Neural progenitor cell (in vitro differentiated cells): ENCODE results near the gene RNF148. TPM values are rescaled to one million over a fixed set of nuclear protein-coding genes. Genes with fewer than 3 reads are reported as not detected.

Experiments used
- DNase-seq: peaks from one replicate; pipeline ENCODE4 v3.0.0-alpha.2; 2016; ENCODE audit warnings: low spot score
- H2AFZ ChIP-seq: fragments of 200-600 bp; sonication (generic); replicated peaks from 2 replicates; pipeline ENCODE4 v1.6.1; 2016; ENCODE audit warnings: antibody characterized with exemption
- H3F3A ChIP-seq: fragments of 200-600 bp; sonication (generic); 2 replicates; pipeline ENCODE4 v1.6.1; 2016; ENCODE audit warnings: antibody characterized with exemption, low read depth
- H3K27ac ChIP-seq: fragments of 200-600 bp; sonication (generic); 2 replicates; pipeline ENCODE4 v1.5.1; 2016; ENCODE audit warnings: mild to moderate bottlenecking
- H3K27me3 ChIP-seq: fragments of 200-600 bp; sonication (generic); 2 replicates; pipeline ENCODE4 v1.6.1; 2016; ENCODE audit warnings: mild to moderate bottlenecking, moderate library complexity
- H3K36me3 ChIP-seq: fragments of 200-600 bp; sonication (generic); 2 replicates; pipeline ENCODE4 v1.5.1; 2016
- H3K4me1 ChIP-seq: fragments of 200-600 bp; sonication (generic); 2 replicates; pipeline ENCODE4 v1.6.1; 2016; ENCODE audit warnings: mixed run types
- H3K4me2 ChIP-seq: fragments of 200-600 bp; sonication (generic); 2 replicates; pipeline ENCODE4 v1.6.1; 2016
- H3K4me3 ChIP-seq: fragments of 200-600 bp; sonication (generic); 2 replicates; pipeline ENCODE4 v1.5.1; 2016
- H3K79me2 ChIP-seq: fragments of 200-600 bp; sonication (generic); 2 replicates; pipeline ENCODE4 v1.6.1; 2016; ENCODE audit warnings: low read depth
- H3K9ac ChIP-seq: fragments of 200-600 bp; sonication (generic); 2 replicates; pipeline ENCODE4 v1.6.1; 2016
- H3K9me3 ChIP-seq: fragments of 200-600 bp; sonication (generic); 2 replicates; pipeline ENCODE4 v1.5.1; 2016; ENCODE audit warnings: low read depth
- H4K20me1 ChIP-seq: fragments of 200-600 bp; sonication (generic); 2 replicates; pipeline ENCODE4 v1.6.1; 2016; ENCODE audit warnings: low read depth
- H3K27ac Mint-ChIP-seq: 3 replicates; pipeline ENCODE4 v1.8.0; 2021; ENCODE audit warnings: mixed read lengths
- H3K27me3 Mint-ChIP-seq: 2 replicates; pipeline ENCODE4 v1.8.0; 2022; ENCODE audit warnings: low read depth, mild to moderate bottlenecking, inconsistent platforms, moderate library complexity, mixed read lengths; ENCODE audit not compliant: insufficient read depth
- H3K36me3 Mint-ChIP-seq: 3 replicates; pipeline ENCODE4 v1.8.0; 2021; ENCODE audit warnings: mixed read lengths
- H3K4me1 Mint-ChIP-seq: 3 replicates; pipeline ENCODE4 v1.8.0; 2021; ENCODE audit warnings: mixed read lengths
- H3K4me3 Mint-ChIP-seq: 3 replicates; pipeline ENCODE4 v1.8.0; 2021; ENCODE audit warnings: mild to moderate bottlenecking, moderate library complexity, mixed read lengths
- H3K9me3 Mint-ChIP-seq: 3 replicates; pipeline ENCODE4 v1.8.0; 2020; ENCODE audit warnings: mixed read lengths
- CTCF ChIP-seq: fragments of 200-600 bp; sonication (generic); IDR thresholded peaks from 2 replicates; pipeline ENCODE4 v1.5.1; 2017; ENCODE audit warnings: antibody characterized with exemption, mild to moderate bottlenecking
- EZH2 ChIP-seq: fragments of 200-600 bp; sonication (generic); IDR thresholded peaks from 2 replicates; pipeline ENCODE4 v1.6.1; 2017; ENCODE audit warnings: antibody characterized with exemption, mild to moderate bottlenecking, moderate library complexity
- EZH2phosphoT487 ChIP-seq: fragments of 200-600 bp; sonication (generic); IDR thresholded peaks from 2 replicates; pipeline ENCODE4 v1.6.1; 2017; ENCODE audit warnings: antibody characterized with exemption
- total RNA-seq: library from RNA; depleted of rRNA; stranded (reverse); fragments of >200 nt; gene quantifications from 2 replicates; pipeline ENCODE4 v1.2.3, GENCODE V29; 2015; ENCODE audit warnings: low replicate concordance

Gene RNF148
- total RNA-seq, 1 donor from 2014 or later: 0.11 TPM

- no peak for TF ChIP-seq CTCF
- TF ChIP-seq EZH2: no peak
- TF ChIP-seq EZH2phosphoT487: no peak
- H2AFZ ChIP-seq: no peak overlapping the region
- H3F3A ChIP-seq: peaks cover 11% of the 10 kb centered on the region
- H3K4me3 Mint-ChIP-seq: no peak overlapping the region
- H3K4me1 ChIP-seq: no peaks in the 10 kb centered on the region
- no peaks in the 10 kb centered on the region for H3K79me2 ChIP-seq
- H3K36me3 ChIP-seq: no peaks in the 10 kb centered on the region
- no peaks in the 10 kb centered on the region for H3K9me3 ChIP-seq
- H4K20me1 ChIP-seq: no peaks in the 10 kb centered on the region
- H3K27ac ChIP-seq: no peak overlapping the region
- no peaks in the 10 kb centered on the region for H3K4me1 Mint-ChIP-seq
- H3K36me3 Mint-ChIP-seq: peaks cover 4% of the 10 kb centered on the region
- no peaks in the 10 kb centered on the region for H3K9me3 Mint-ChIP-seq
- no peaks in the 10 kb centered on the region for H3K27me3 ChIP-seq
- H3K4me2 ChIP-seq: no peak overlapping the region
- no peak for DNase-seq
- no peak overlapping the region for H3K27ac Mint-ChIP-seq
- H3K9ac ChIP-seq: no peak overlapping the region
- no peaks in the 10 kb centered on the region for H3K27me3 Mint-ChIP-seq
- H3K4me3 ChIP-seq: no peak overlapping the region
Observed at GRCh38 chr7:122706836-122707235, 4.1 kb upstream of the RNF148 start.

GRCh38 chr7:122699017-122699416 is 3.7 kb downstream of the RNF148 start, which contains the start of gene RNF133:
Gene RNF133, minus strand, starts transcription at chr7:122699117. Its CDS starts 199 bp downstream, at chr7:122698918.
- H3K27me3 ChIP-seq: no peaks in the 10 kb centered on the region
- no peak within 1 kb of the TSS for H3K4me2 ChIP-seq
- Mint-ChIP-seq H3K27me3 (no peaks in the 10 kb centered on the region), H3K9me3 (no peaks in the 10 kb centered on the region), H3K4me3 (no peak within 1 kb of the TSS), H3K27ac (no peak within 1 kb of the TSS), H3K4me1 (peaks cover 20% of the 10 kb centered on the region), H3K36me3 (peaks cover 6% of the 10 kb centered on the region)
- H3K36me3 ChIP-seq: no peaks in the 10 kb centered on the region
- no peaks in the 10 kb centered on the region for H4K20me1 ChIP-seq
- no peak within 1 kb of the TSS for H3K9ac ChIP-seq
- H3K79me2 ChIP-seq: no peaks in the 10 kb centered on the region
- no peak within 1 kb of the TSS for H2AFZ ChIP-seq
- no peak for DNase-seq
- H3K9me3 ChIP-seq: no peaks in the 10 kb centered on the region
- H3K4me1 ChIP-seq: peaks cover 28% of the 10 kb centered on the region
- H3F3A ChIP-seq: peaks cover 5% of the 10 kb centered on the region
- no peak within 1 kb of the TSS for H3K27ac ChIP-seq
- H3K4me3 ChIP-seq: no peak within 1 kb of the TSS
- TF ChIP-seq EZH2phosphoT487 (no peak), EZH2 (no peak), CTCF (no peak)

GRCh38 chr7:122695816-122696215 is 6.9 kb downstream of the RNF148 start:
- peaks cover 10% of the 10 kb centered on the region for H3K36me3 Mint-ChIP-seq
- H3K4me1 Mint-ChIP-seq: peaks cover 23% of the 10 kb centered on the region

GRCh38 chr7:122694697-122695096 is 8.0 kb downstream of the RNF148 start:
- Histone ChIP-seq H3K36me3 (no peaks in the 10 kb centered on the region), H3F3A (peaks cover 5% of the 10 kb centered on the region), H3K79me2 (no peaks in the 10 kb centered on the region), H3K4me3 (no peak overlapping the region), H4K20me1 (no peaks in the 10 kb centered on the region), H3K27me3 (no peaks in the 10 kb centered on the region), H3K9ac (no peak overlapping the region), H2AFZ (no peak overlapping the region), H3K4me1 (peaks cover 28% of the 10 kb centered on the region), H3K9me3 (no peaks in the 10 kb centered on the region), H3K27ac (no peak overlapping the region), H3K4me2 (no peak overlapping the region)
- Mint-ChIP-seq H3K9me3 (peaks cover 7% of the 10 kb centered on the region), H3K4me3 (no peak overlapping the region), H3K36me3 (peaks cover 10% of the 10 kb centered on the region), H3K4me1 (peaks cover 23% of the 10 kb centered on the region), H3K27me3 (peaks cover 8% of the 10 kb centered on the region), H3K27ac (no peak overlapping the region)
- DNase-seq: no peak
- no peak for TF ChIP-seq EZH2
- no peak for TF ChIP-seq CTCF
- no peak for TF ChIP-seq EZH2phosphoT487

More at GRCh38 chr7:122695816-122696215, 6.9 kb downstream of the RNF148 start:
- H3K4me1 ChIP-seq: peaks cover 28% of the 10 kb centered on the region
- no peaks in the 10 kb centered on the region for H3K9me3 ChIP-seq
- H3K9me3 Mint-ChIP-seq: peaks cover 7% of the 10 kb centered on the region
- no peak overlapping the region for H3K27ac ChIP-seq
- H3K4me3 Mint-ChIP-seq: no peak overlapping the region
- peaks cover 8% of the 10 kb centered on the region for H3K27me3 Mint-ChIP-seq
- no peak overlapping the region for H3K4me2 ChIP-seq
- H4K20me1 ChIP-seq: no peaks in the 10 kb centered on the region
- H2AFZ ChIP-seq: no peak overlapping the region
- TF ChIP-seq EZH2phosphoT487: no peak
- peaks cover 5% of the 10 kb centered on the region for H3F3A ChIP-seq
- H3K27ac Mint-ChIP-seq: peak overlapping the region; percentile 54
- no peak overlapping the region for H3K9ac ChIP-seq
- no peaks in the 10 kb centered on the region for H3K27me3 ChIP-seq
- DNase-seq: no peak
- H3K4me3 ChIP-seq: no peak overlapping the region
- no peaks in the 10 kb centered on the region for H3K79me2 ChIP-seq
- H3K36me3 ChIP-seq: no peaks in the 10 kb centered on the region
